Neural cell (in vitro differentiated cells): Measurements from ENCODE around the gene TAOK3. TPM values are rescaled to one million over a fixed set of nuclear protein-coding genes. Genes with fewer than 3 reads are reported as not detected.

Experiments
- H2AFZ ChIP-seq: fragments of 200-600, 300-800 bp; sonication (generic), shearing (Covaris generic); 2 replicates; pipeline ENCODE4 v1.6.0; 2014; ENCODE audit warnings: low read depth, mild to moderate bottlenecking, antibody characterized with exemption, low read length, moderate library complexity
- H3F3A ChIP-seq: fragments of 200-600 bp; shearing (Covaris generic); 2 replicates; pipeline ENCODE4 v1.6.1; 2016; ENCODE audit warnings: mild to moderate bottlenecking, moderate library complexity, mixed read lengths, antibody characterized with exemption, low read length; ENCODE audit not compliant: insufficient read depth, poor library complexity, severe bottlenecking
- H3K27ac ChIP-seq: fragments of 200-600, 300-800 bp; sonication (generic), shearing (Covaris generic); 2 replicates; pipeline ENCODE4 v1.5.1; 2014; ENCODE audit warnings: mild to moderate bottlenecking, low read length, moderate library complexity
- H3K27me3 ChIP-seq: fragments of 300-800, 200-600 bp; sonication (generic), shearing (Covaris generic); 2 replicates; pipeline ENCODE4 v1.6.0; 2014; ENCODE audit warnings: mild to moderate bottlenecking, low read depth, low read length, moderate library complexity; ENCODE audit not compliant: insufficient read depth
- H3K36me3 ChIP-seq: fragments of 300-800, 200-600 bp; sonication (generic), shearing (Covaris generic); 2 replicates; pipeline ENCODE4 v1.5.1; 2014; ENCODE audit warnings: mild to moderate bottlenecking, antibody characterized with exemption, low read length, moderate library complexity; ENCODE audit not compliant: insufficient read depth
- H3K4me2 ChIP-seq: fragments of 300-800, 200-600 bp; sonication (generic), shearing (Covaris generic); 2 replicates; pipeline ENCODE4 v1.6.0; 2014; ENCODE audit warnings: mild to moderate bottlenecking, low read length
- H3K4me3 ChIP-seq: fragments of 300-800, 200-600 bp; sonication (generic), shearing (Covaris generic); 2 replicates; pipeline ENCODE4 v1.5.1; 2014; ENCODE audit warnings: mild to moderate bottlenecking, low read length, moderate library complexity
- H3K79me2 ChIP-seq: fragments of 200-600 bp; shearing (Covaris generic); replicated peaks from 2 replicates; pipeline ENCODE4 v1.6.0; 2014; ENCODE audit warnings: mild to moderate bottlenecking, low read length, moderate library complexity; ENCODE audit not compliant: insufficient read depth
- H3K9ac ChIP-seq: fragments of 300-800, 200-600 bp; sonication (generic), shearing (Covaris generic); 2 replicates; pipeline ENCODE4 v1.6.1; 2016; ENCODE audit warnings: mild to moderate bottlenecking, low read length, mixed read lengths
- H3K9me2 ChIP-seq: fragments of 200-600 bp; shearing (Covaris generic); 2 replicates; pipeline ENCODE4 v1.6.1; 2016; ENCODE audit warnings: mild to moderate bottlenecking, low read length, mixed read lengths; ENCODE audit not compliant: insufficient read depth
- H3K9me3 ChIP-seq: fragments of 200-600, 300-800 bp; sonication (generic), shearing (Covaris generic); 2 replicates; pipeline ENCODE4 v1.6.1; 2016; ENCODE audit warnings: mild to moderate bottlenecking, mixed run types, low read length, moderate library complexity, mixed read lengths
- H4K20me1 ChIP-seq: fragments of 200-600 bp; shearing (Covaris generic); 2 replicates; pipeline ENCODE4 v1.6.1; 2016; ENCODE audit warnings: mild to moderate bottlenecking, mixed run types; ENCODE audit not compliant: insufficient read depth
- CTCF ChIP-seq: fragments of 450-650 bp; IDR thresholded peaks from 2 replicates; pipeline ENCODE4 v1.5.1; 2014; ENCODE audit warnings: antibody characterized with exemption, mild to moderate bottlenecking, moderate library complexity; ENCODE audit not compliant: poor library complexity, severe bottlenecking
- EP300 ChIP-seq: fragments of 450-650 bp; conservative IDR thresholded peaks from 2 replicates; pipeline ENCODE4 v1.6.1; 2014; ENCODE audit warnings: antibody characterized with exemption, mild to moderate bottlenecking, moderate library complexity; ENCODE audit not compliant: poor library complexity, severe bottlenecking
- EZH2 ChIP-seq: fragments of 200-600, 300-800 bp; shearing (Covaris generic), sonication (generic); IDR thresholded peaks from 2 replicates; pipeline ENCODE4 v1.6.1; 2014; ENCODE audit warnings: antibody characterized with exemption, low read length, borderline replicate concordance, mild to moderate bottlenecking; ENCODE audit not compliant: insufficient read depth, poor library complexity, severe bottlenecking
- MXI1 ChIP-seq: fragments of 450-650 bp; conservative IDR thresholded peaks from 2 replicates; pipeline ENCODE4 v1.6.1; 2014; ENCODE audit warnings: antibody characterized with exemption, mild to moderate bottlenecking; ENCODE audit not compliant: poor library complexity, severe bottlenecking
- POLR2AphosphoS5 ChIP-seq: IDR thresholded peaks from 2 replicates; pipeline ENCODE4 v1.6.1; 2012
- RAD21 ChIP-seq: fragments of 450-650 bp; conservative IDR thresholded peaks from 2 replicates; pipeline ENCODE4 v1.6.1; 2014; ENCODE audit warnings: antibody characterized with exemption, mild to moderate bottlenecking, moderate library complexity
- REST ChIP-seq: IDR thresholded peaks from 2 replicates; pipeline ENCODE4 v1.6.1; 2012; ENCODE audit warnings: borderline replicate concordance
- SMC3 ChIP-seq: fragments of 450-650 bp; conservative IDR thresholded peaks from 2 replicates; pipeline ENCODE4 v1.6.1; 2014; ENCODE audit warnings: antibody characterized with exemption, mild to moderate bottlenecking, moderate library complexity; ENCODE audit not compliant: poor library complexity
- TAF1 ChIP-seq: IDR thresholded peaks from 2 replicates; pipeline ENCODE4 v1.6.1; 2012; ENCODE audit warnings: low read depth
- polyA plus RNA-seq: library from polyadenylated mRNA; depleted of rRNA; stranded (reverse); fragments of >200 nt; gene quantifications from 2 replicates; pipeline ENCODE4 v1.2.3, GENCODE V29; 2014

Gene TAOK3
- polyA plus RNA-seq, 1 donor from 2014 or later, result 148 TPM

GRCh38 chr12:118391836-118392235 is 19.1 kb upstream of the TAOK3 start:
- TF ChIP-seq CTCF (no peak), MXI1 (no peak), TAF1 (no peak), POLR2AphosphoS5 (no peak), RAD21 (no peak), SMC3 (no peak), EZH2 (no peak), EP300 (no peak), REST (no peak)
- Histone ChIP-seq H3K9me3 (no peaks in the 10 kb centered on the region), H3K4me2 (no peak overlapping the region), H3K9me2 (no peaks in the 10 kb centered on the region), H3K4me3 (no peak overlapping the region), H3K9ac (no peak overlapping the region), H3F3A (no peaks in the 10 kb centered on the region), H3K27ac (no peak overlapping the region), H3K79me2 (no peaks in the 10 kb centered on the region), H2AFZ (no peak overlapping the region), H3K36me3 (peaks cover 9% of the 10 kb centered on the region), H3K27me3 (no peaks in the 10 kb centered on the region), H4K20me1 (no peaks in the 10 kb centered on the region)

GRCh38 chr12:118391424-118391823 is 18.7 kb upstream of the TAOK3 start:
- Histone ChIP-seq H3K9ac (no peak overlapping the region), H3K9me3 (no peaks in the 10 kb centered on the region), H3K36me3 (peaks cover 9% of the 10 kb centered on the region), H4K20me1 (no peaks in the 10 kb centered on the region), H3K9me2 (no peaks in the 10 kb centered on the region), H3K79me2 (no peaks in the 10 kb centered on the region), H2AFZ (no peak overlapping the region), H3K4me2 (no peak overlapping the region), H3K27me3 (no peaks in the 10 kb centered on the region), H3K4me3 (no peak overlapping the region), H3K27ac (no peak overlapping the region), H3F3A (no peaks in the 10 kb centered on the region)
- TF ChIP-seq RAD21 (no peak), EP300 (no peak), EZH2 (no peak)
